ENCODE data around the gene SEMA5A. TPM values are rescaled to one million over a fixed set of nuclear protein-coding genes. Genes with fewer than 3 reads are reported as not detected.

Gene SEMA5A
- total RNA-seq, 4 donors from 2014 or later, result 0.46 to 3.2 (median 1.7) TPM

DNA sequence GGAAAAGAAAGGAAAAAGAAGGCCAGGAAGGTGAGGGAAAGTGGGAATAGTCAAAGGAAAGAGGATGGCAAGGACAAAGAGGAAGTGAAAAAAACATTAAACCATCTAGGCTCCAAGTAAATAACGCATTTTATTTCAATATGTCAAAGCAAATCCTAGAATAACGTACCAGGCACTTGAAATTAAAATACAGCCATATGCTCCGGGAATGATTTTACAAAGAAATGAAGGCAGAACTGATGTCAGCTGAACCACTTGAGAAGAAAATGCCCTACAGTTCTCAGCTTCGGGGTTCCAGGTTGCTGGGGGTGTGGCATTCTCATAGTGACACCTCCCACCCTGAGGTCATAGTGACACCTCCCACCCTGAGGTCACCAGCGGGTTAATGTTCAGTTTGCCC lies 281.6 kb downstream of the SEMA5A start:
- H3K4me3 ChIP-seq, result no peak overlapping the region
- DNase-seq, result no peak
- ATAC-seq, result no peak
- H3K9me3 ChIP-seq, result no peaks in the 10 kb centered on the region
- H3K27me3 ChIP-seq, result no peaks in the 10 kb centered on the region
- H3K4me1 ChIP-seq, result no peaks in the 10 kb centered on the region
- intact Hi-C loops (cut with DNase I; ENCODE audit: low total_unique reads), result no loop called here
- in situ Hi-C loops (cut with MboI; ENCODE audit: low sequenced_read_pairs in 4 of 4), result no loop called here
- no peaks in the 10 kb centered on the region for H3K36me3 ChIP-seq
- H3K27ac ChIP-seq, result no peak overlapping the region
- TF ChIP-seq POLR2A (IDR thresholded peaks at IDR 0.05), result no peak
- TF ChIP-seq, protein P1, sequence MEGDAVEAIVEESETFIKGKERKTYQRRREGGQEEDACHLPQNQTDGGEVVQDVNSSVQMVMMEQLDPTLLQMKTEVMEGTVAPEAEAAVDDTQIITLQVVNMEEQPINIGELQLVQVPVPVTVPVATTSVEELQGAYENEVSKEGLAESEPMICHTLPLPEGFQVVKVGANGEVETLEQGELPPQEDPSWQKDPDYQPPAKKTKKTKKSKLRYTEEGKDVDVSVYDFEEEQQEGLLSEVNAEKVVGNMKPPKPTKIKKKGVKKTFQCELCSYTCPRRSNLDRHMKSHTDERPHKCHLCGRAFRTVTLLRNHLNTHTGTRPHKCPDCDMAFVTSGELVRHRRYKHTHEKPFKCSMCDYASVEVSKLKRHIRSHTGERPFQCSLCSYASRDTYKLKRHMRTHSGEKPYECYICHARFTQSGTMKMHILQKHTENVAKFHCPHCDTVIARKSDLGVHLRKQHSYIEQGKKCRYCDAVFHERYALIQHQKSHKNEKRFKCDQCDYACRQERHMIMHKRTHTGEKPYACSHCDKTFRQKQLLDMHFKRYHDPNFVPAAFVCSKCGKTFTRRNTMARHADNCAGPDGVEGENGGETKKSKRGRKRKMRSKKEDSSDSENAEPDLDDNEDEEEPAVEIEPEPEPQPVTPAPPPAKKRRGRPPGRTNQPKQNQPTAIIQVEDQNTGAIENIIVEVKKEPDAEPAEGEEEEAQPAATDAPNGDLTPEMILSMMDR (IDR thresholded peaks at IDR 0.05 in 4 of 5, conservative IDR thresholded peaks at IDR 0.05 in 1 of 5), result no peak

DNA sequence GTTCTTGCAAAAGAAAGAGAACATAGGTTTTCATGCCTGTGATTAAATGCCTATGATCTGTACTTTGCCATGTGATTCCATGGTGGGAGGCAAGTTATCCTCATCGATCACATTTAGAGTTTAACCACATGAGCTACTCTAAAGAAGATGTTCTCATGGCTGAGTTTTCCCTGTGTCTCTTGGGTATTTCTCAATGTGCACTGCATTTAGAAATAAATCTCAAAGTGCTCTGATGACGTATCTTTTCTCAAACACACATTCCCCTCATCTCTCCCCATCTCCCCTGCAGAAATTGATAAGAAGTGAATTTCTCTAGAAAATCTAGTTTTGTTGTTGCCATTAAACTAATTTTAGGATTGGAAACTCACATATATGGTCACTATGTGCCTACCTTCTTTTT lies 282.2 kb downstream of the SEMA5A start:
- intact Hi-C loops (cut with DNase I; ENCODE audit: low total_unique reads), result no loop called here
- no peak for DNase-seq
- no peaks in the 10 kb centered on the region for H3K9me3 ChIP-seq
- no peaks in the 10 kb centered on the region for H3K36me3 ChIP-seq
- no peak overlapping the region for H3K27ac ChIP-seq
- no peaks in the 10 kb centered on the region for H3K4me1 ChIP-seq
- no peak for ATAC-seq
- in situ Hi-C loops (cut with MboI; ENCODE audit: low sequenced_read_pairs in 4 of 4), result no loop called here
- H3K27me3 ChIP-seq, result no peaks in the 10 kb centered on the region
- H3K4me3 ChIP-seq, result no peak overlapping the region
- no peak for TF ChIP-seq POLR2A (IDR thresholded peaks at IDR 0.05)
- TF ChIP-seq, protein P1 (IDR thresholded peaks at IDR 0.05 in 4 of 5, conservative IDR thresholded peaks at IDR 0.05 in 1 of 5), result no peak

DNA sequence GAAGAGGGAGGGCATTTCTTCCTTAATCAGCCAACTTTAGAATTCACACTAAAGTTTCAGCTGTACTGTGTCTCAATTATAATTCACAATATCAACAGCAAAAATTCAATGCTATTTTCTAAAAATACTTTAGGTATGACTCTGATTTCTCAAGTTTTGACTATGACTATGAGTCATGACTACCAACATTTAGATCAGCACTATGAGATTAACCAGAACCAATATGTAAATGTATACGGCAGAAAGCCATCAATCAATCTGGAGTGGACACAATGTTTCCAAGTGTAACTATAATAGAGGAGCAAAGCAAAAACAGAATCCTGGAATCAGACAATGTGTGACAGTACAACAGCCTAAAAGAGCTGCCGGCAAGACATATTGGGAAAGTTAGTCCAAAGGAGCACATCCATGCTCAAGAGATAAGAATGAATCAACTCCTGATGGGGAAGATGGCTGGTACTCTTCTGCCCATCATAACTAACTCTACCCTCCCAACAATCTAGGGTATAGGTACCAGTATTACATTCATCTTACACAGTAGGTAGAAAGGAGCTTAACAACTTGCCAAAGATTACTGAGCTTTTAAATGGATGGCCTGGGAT lies 294.4 kb downstream of the SEMA5A start:
- TF ChIP-seq, protein P1 (IDR thresholded peaks at IDR 0.05 in 4 of 5, conservative IDR thresholded peaks at IDR 0.05 in 1 of 5), result no peak
- TF ChIP-seq POLR2A (IDR thresholded peaks at IDR 0.05), result no peak
- in situ Hi-C loops (cut with MboI; ENCODE audit: low sequenced_read_pairs in 4 of 4) (no loop called here), intact Hi-C loops (cut with DNase I; ENCODE audit: low total_unique reads) (no loop called here)
- no peak for ATAC-seq
- DNase-seq, result no peak
- no peaks in the 10 kb centered on the region for H3K36me3 ChIP-seq
- no peak overlapping the region for H3K27ac ChIP-seq
- peaks cover 0 to 3% (median 0%) of the 10 kb centered on the region in 3 donors for H3K27me3 ChIP-seq
- no peaks in the 10 kb centered on the region for H3K9me3 ChIP-seq
- H3K4me1 ChIP-seq, result no peaks in the 10 kb centered on the region
- no peak overlapping the region for H3K4me3 ChIP-seq

DNA sequence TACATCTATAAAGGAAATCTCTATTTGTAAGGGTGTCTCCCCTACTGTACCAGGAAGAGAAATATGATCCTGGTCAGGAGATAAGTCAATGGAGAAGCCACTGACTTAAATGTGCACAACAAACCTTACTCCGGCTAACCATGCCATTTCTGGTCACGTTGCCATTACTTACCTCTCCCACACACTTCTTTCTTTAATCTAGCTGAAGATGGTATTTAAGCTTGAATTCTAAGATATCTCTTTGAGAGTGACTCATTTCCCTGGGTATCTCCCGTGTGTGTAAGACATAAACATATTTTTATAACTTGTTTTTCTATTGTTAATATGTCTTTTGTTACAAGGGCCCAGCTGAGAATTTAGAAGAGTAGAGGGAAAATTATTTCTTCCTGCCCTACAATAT lies 296.6 kb downstream of the SEMA5A start:
- Histone ChIP-seq H3K27ac (no peak overlapping the region), H3K27me3 (peaks cover 0 to 3% (median 0%) of the 10 kb centered on the region in 3 donors), H3K36me3 (no peaks in the 10 kb centered on the region), H3K9me3 (no peaks in the 10 kb centered on the region), H3K4me3 (no peak overlapping the region), H3K4me1 (no peaks in the 10 kb centered on the region)
- TF ChIP-seq, protein P1 (IDR thresholded peaks at IDR 0.05 in 4 of 5, conservative IDR thresholded peaks at IDR 0.05 in 1 of 5), result no peak
- TF ChIP-seq POLR2A (IDR thresholded peaks at IDR 0.05), result no peak
- in situ Hi-C loops (cut with MboI; ENCODE audit: low sequenced_read_pairs in 4 of 4) (no loop called here), intact Hi-C loops (cut with DNase I; ENCODE audit: low total_unique reads) (no loop called here)
- DNase-seq (no peak), ATAC-seq (no peak)

DNA sequence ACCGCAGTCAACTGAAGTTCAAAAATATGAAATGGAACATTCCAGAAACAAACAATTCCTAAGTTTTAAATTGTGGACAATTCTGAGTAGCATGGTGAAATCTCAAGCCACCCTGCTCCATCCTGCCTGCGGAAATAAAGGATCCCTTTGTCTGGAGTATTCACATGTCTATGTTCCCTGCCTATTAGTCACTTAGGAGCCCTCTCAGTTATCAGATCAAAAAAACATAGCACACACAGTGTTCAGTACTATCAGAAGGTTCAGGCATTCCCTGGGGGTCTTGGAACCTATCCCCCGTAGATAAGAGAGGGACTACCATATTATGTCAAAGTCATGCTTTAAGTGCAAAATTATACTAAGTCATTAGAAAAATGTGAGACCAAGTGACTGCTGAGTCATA lies 300.8 kb downstream of the SEMA5A start:
- Histone ChIP-seq H3K27ac (no peak overlapping the region), H3K27me3 (no peaks in the 10 kb centered on the region), H3K9me3 (no peaks in the 10 kb centered on the region), H3K4me3 (no peak overlapping the region), H3K36me3 (no peaks in the 10 kb centered on the region), H3K4me1 (no peaks in the 10 kb centered on the region)
- TF ChIP-seq, protein P1 (IDR thresholded peaks at IDR 0.05 in 4 of 5, conservative IDR thresholded peaks at IDR 0.05 in 1 of 5), result no peak
- no peak for TF ChIP-seq POLR2A (IDR thresholded peaks at IDR 0.05)
- ATAC-seq (no peak), DNase-seq (no peak)
- in situ Hi-C loops (cut with MboI; ENCODE audit: low sequenced_read_pairs in 4 of 4), result no loop called here
- intact Hi-C loops (cut with DNase I; ENCODE audit: low total_unique reads), result no loop called here

All from gastrocnemius medialis (tissue), 4 donors.